HCT116 (cell line): Measurements from ENCODE around the gene LYL1. TPM values are rescaled to one million over a fixed set of nuclear protein-coding genes. Genes with fewer than 3 reads are reported as not detected.

Experiments
- ATAC-seq: fragments of 200-7000 bp; cut with Tn5 transposase; 2 replicates; pipeline ENCODE4 v1.9.1; 2020; ENCODE audit warnings: mild to moderate bottlenecking, moderate library complexity
- BruUV-seq: library from RNA; stranded (reverse); fragments of 400-500 nt; replicated peaks from 2 replicates; lab custom pipeline; 2021; lab: Mats Ljungman, UMichigan
- CTCF ChIA-PET: fragments of 300-600 bp; sonication (Branson Sonifier 250); formaldehyde crosslinking; loops from one replicate; lab custom pipeline; 2021; ENCODE audit warnings: antibody characterized with exemption; lab: Charles Lee
- POLR2A ChIA-PET: fragments of 300-600, 350-600 bp; sonication (Branson Sonifier 250); formaldehyde crosslinking; loops from one replicate; lab custom pipeline; 2021; ENCODE audit warnings: antibody characterized with exemption; lab: Charles Lee
- RAD21 ChIA-PET, 2 experiments: fragments of 300-600 bp; sonication (Branson Sonifier 250); formaldehyde crosslinking; loops; one replicate each; lab custom pipeline; 2023; ENCODE audit warnings: low total read pairs in 2 of 2; ENCODE audit not compliant: uncharacterized antibody in 2 of 2, unreplicated experiment in 2 of 2, low non-redundant PET in 1 of 2; lab: Charles Lee
- DNase-seq: peaks from one replicate; pipeline ENCODE4 v3.0.0-alpha.2; 2010; ENCODE audit warnings: low read depth, low spot score
- H2AFZ ChIP-seq: fragments of 200-600 bp; shearing (Covaris generic), sonication (generic); 2 replicates; pipeline ENCODE4 v1.6.1; 2017; ENCODE audit warnings: low read depth, mixed run types, mixed read lengths, antibody characterized with exemption, low read length; ENCODE audit not compliant: poor library complexity, severe bottlenecking
- H3K27ac ChIP-seq: 2 replicates; pipeline ENCODE4 v1.5.1; 2012; ENCODE audit warnings: low read depth, low read length
- H3K27me3 ChIP-seq: fragments of 200-600 bp; sonication (generic); 2 replicates; pipeline ENCODE4 v1.6.1; 2016; ENCODE audit warnings: mixed run types, low read length, mixed read lengths; ENCODE audit not compliant: insufficient read depth
- H3K36me3 ChIP-seq, 2 experiments: fragments of 200-500 bp in 1 of 2; fragments of 200-600 bp in 1 of 2; sonication (Bioruptor generic) in 1 of 2; sonication (generic) in 1 of 2; 2 replicates each; pipeline versions ENCODE4 v1.5.1 to v1.6.1; 2014 to 2016; ENCODE audit warnings: low read length in 2 of 2, inconsistent platforms in 1 of 2, mixed read lengths in 1 of 2, mixed run types in 1 of 2; ENCODE audit not compliant: insufficient read depth in 2 of 2, control insufficient read depth in 1 of 2
- H3K4me1 ChIP-seq, 2 experiments: fragments of 200-600 bp in 1 of 2; sonication (generic) in 1 of 2; 2 replicates each; pipeline versions ENCODE4 v1.5.1 to v1.6.1; 2012 to 2017; ENCODE audit warnings: low read length in 2 of 2, inconsistent platforms in 1 of 2, mild to moderate bottlenecking in 1 of 2, mixed read lengths in 1 of 2, mixed run types in 1 of 2, moderate library complexity in 1 of 2; ENCODE audit not compliant: insufficient read depth in 2 of 2, control insufficient read depth in 1 of 2
- H3K4me2 ChIP-seq: fragments of 200-600 bp; sonication (generic); 2 replicates; pipeline ENCODE4 v1.6.1; 2017; ENCODE audit warnings: mixed run types, low read length, mixed read lengths
- H3K4me3 ChIP-seq, 2 experiments: fragments of 200-600 bp in 1 of 2; sonication (generic) in 1 of 2; replicated peaks in 1 of 2; 2 replicates each; pipeline ENCODE4 v1.5.1; 2011 to 2016; ENCODE audit warnings: low read length in 2 of 2, control low read depth in 1 of 2, low read depth in 1 of 2, mild to moderate bottlenecking in 1 of 2, mixed read lengths in 1 of 2, mixed run types in 1 of 2
- H3K79me2 ChIP-seq: fragments of 200-600 bp; sonication (generic); 2 replicates; pipeline ENCODE4 v1.6.1; 2017; ENCODE audit warnings: mild to moderate bottlenecking, mixed run types, low read length, moderate library complexity, mixed read lengths; ENCODE audit not compliant: insufficient read depth
- H3K9ac ChIP-seq: fragments of 200-600 bp; sonication (generic); 2 replicates; pipeline ENCODE4 v1.6.1; 2016; ENCODE audit warnings: low read length, mixed read lengths
- H3K9me2 ChIP-seq: fragments of 200-600 bp; sonication (generic), shearing (Covaris generic); 2 replicates; pipeline ENCODE4 v1.6.1; 2017; ENCODE audit warnings: mixed run types, mild to moderate bottlenecking, moderate library complexity; ENCODE audit not compliant: insufficient read depth
- H3K9me3 ChIP-seq, 2 experiments: fragments of 200-500 bp in 1 of 2; fragments of 200-600 bp in 1 of 2; sonication (Bioruptor generic) in 1 of 2; sonication (generic) in 1 of 2; 2 replicates each; pipeline ENCODE4 v1.6.1; 2014 to 2017; ENCODE audit warnings: low read length in 2 of 2, mixed read lengths in 2 of 2, inconsistent platforms in 1 of 2, low read depth in 1 of 2, mild to moderate bottlenecking in 1 of 2, mixed run types in 1 of 2, moderate library complexity in 1 of 2; ENCODE audit not compliant: control insufficient read depth in 1 of 2, insufficient read depth in 1 of 2
- H4K20me1 ChIP-seq: fragments of 200-600 bp; sonication (generic), shearing (Covaris generic); 2 replicates; pipeline ENCODE4 v1.6.1; 2017; ENCODE audit warnings: mixed run types, mild to moderate bottlenecking, moderate library complexity; ENCODE audit not compliant: insufficient read depth
- CEBPB ChIP-seq: IDR thresholded peaks from 2 replicates; pipeline ENCODE4 v1.6.1; 2012; ENCODE audit warnings: low read depth
- ELF1 ChIP-seq: IDR thresholded peaks from 2 replicates; pipeline ENCODE4 v1.6.1; 2012; ENCODE audit warnings: low read depth, borderline replicate concordance
- EZH2 ChIP-seq: fragments of 200-600 bp; sonication (generic); IDR thresholded peaks from 2 replicates; pipeline ENCODE4 v1.6.1; 2017; ENCODE audit warnings: antibody characterized with exemption, mixed run types
- JUND ChIP-seq: IDR thresholded peaks from 2 replicates; pipeline ENCODE4 v1.6.1; 2012
- MAX ChIP-seq: IDR thresholded peaks from 2 replicates; pipeline ENCODE4 v1.6.1; 2012
- POLR2AphosphoS5 ChIP-seq: IDR thresholded peaks from 2 replicates; pipeline ENCODE4 v1.6.1; 2011; ENCODE audit warnings: mild to moderate bottlenecking, low read depth, low read length, moderate library complexity
- RAD21 ChIP-seq: IDR thresholded peaks from 2 replicates; pipeline ENCODE4 v1.6.1; 2012; ENCODE audit warnings: low read depth, mild to moderate bottlenecking
- REST ChIP-seq: IDR thresholded peaks from 2 replicates; pipeline ENCODE4 v1.6.1; 2012; ENCODE audit warnings: low read depth
- SIN3A ChIP-seq: IDR thresholded peaks from 2 replicates; pipeline ENCODE4 v1.6.1; 2012; ENCODE audit warnings: low read depth
- SP1 ChIP-seq: IDR thresholded peaks from 2 replicates; pipeline ENCODE4 v1.6.1; 2012; ENCODE audit warnings: low read depth
- SRF ChIP-seq: IDR thresholded peaks from 2 replicates; pipeline ENCODE4 v1.6.1; 2012; ENCODE audit warnings: low read depth
- TCF7L2 ChIP-seq: IDR thresholded peaks from 2 replicates; pipeline ENCODE4 v1.7.0; 2011; ENCODE audit warnings: borderline replicate concordance, inconsistent platforms; ENCODE audit not compliant: insufficient read depth, insufficient read length; ENCODE audit errors: extremely low read depth
- YY1 ChIP-seq: IDR thresholded peaks from 2 replicates; pipeline ENCODE4 v1.6.1; 2011; ENCODE audit warnings: low read length, low read depth, moderate library complexity, mild to moderate bottlenecking; ENCODE audit not compliant: insufficient replicate concordance; ENCODE audit errors: extremely low read depth
- ZBTB33 ChIP-seq: IDR thresholded peaks from 2 replicates; pipeline ENCODE4 v1.6.1; 2011; ENCODE audit warnings: mild to moderate bottlenecking, low read length, moderate library complexity; ENCODE audit not compliant: insufficient replicate concordance; ENCODE audit errors: extremely low read depth
- ZFX ChIP-seq: fragments of 450-650 bp; IDR thresholded peaks from 2 replicates; pipeline ENCODE4 v1.6.1; 2017
- ZNF274 ChIP-seq: fragments of 200-500 bp; sonication (Bioruptor generic); IDR thresholded peaks from 2 replicates; pipeline ENCODE4 v1.6.1; 2014; ENCODE audit warnings: mild to moderate bottlenecking, low read depth, low read length, inconsistent platforms
- intact Hi-C: fragments of 100-400 bp; cut with micrococcal nuclease; formaldehyde crosslinking; loops from 2 replicates; pipeline ENCODE4 v1.10.0; 2022
- total RNA-seq: library from RNA; stranded (reverse); gene quantifications from one replicate; pipeline ENCODE4 v1.2.1, GENCODE V29; 2021; ENCODE audit not compliant: unreplicated experiment

Gene LYL1
- total RNA-seq, 1 experiment from 2014 or later, result 2.6 TPM

GRCh38 chr19:13134626-13135025, 32.0 kb upstream of the LYL1 start:
- BruUV-seq, result no TSS peak
- peaks cover 9% of the 10 kb centered on the region; the same call in 1 of the 2 replicates for H4K20me1 ChIP-seq
- H3K36me3 ChIP-seq, result peaks cover 12 to 35% of the 10 kb centered on the region in 2 experiments; a peak in 3 of 4 replicates
- H3K27ac ChIP-seq, result no peak overlapping the region
- no peaks in the 10 kb centered on the region for H3K9me3 ChIP-seq
- H3K4me2 ChIP-seq, result no peak overlapping the region
- intact Hi-C loops, result no loop called here
- no peak overlapping the region for H3K9ac ChIP-seq
- no peak for TF ChIP-seq CEBPB
- TF ChIP-seq POLR2AphosphoS5, result no peak
- TF ChIP-seq MAX, result no peak
- TF ChIP-seq ELF1, result no peak
- TF ChIP-seq YY1, result no peak
- TF ChIP-seq JUND, result no peak
- no peak for TF ChIP-seq TCF7L2
- TF ChIP-seq REST, result no peak
- TF ChIP-seq SRF, result no peak
- no peak for TF ChIP-seq SIN3A
- no peak for TF ChIP-seq EZH2
- no peak for TF ChIP-seq RAD21
- no peak for TF ChIP-seq SP1
- no peak for TF ChIP-seq ZNF274
- no peak for TF ChIP-seq ZBTB33
- no peak for TF ChIP-seq ZFX
- DNase-seq (no peak), ATAC-seq (no peak)
- H3K27me3 ChIP-seq, result no peaks in the 10 kb centered on the region
- H3K79me2 ChIP-seq, result peaks cover 52% of the 10 kb centered on the region
- ChIA-PET POLR2A (no interaction called here), CTCF (no interaction called here), RAD21 (no interaction called here)
- no peak overlapping the region for H2AFZ ChIP-seq
- H3K4me3 ChIP-seq, result no peak overlapping the region
- H3K9me2 ChIP-seq, result no peaks in the 10 kb centered on the region
- H3K4me1 ChIP-seq, result peaks cover 2 to 27% of the 10 kb centered on the region in 2 experiments; a peak in 3 of 4 replicates
